Measurements from ENCODE around the gene CXorf49B.
"Not testable (repeated sequence)": the region's sequence is repeated elsewhere in the genome, so short reads cannot be mapped to it uniquely, and the experiment has no call there.

GRCh38 chrX:71783569-71784347 is 20.6 kb downstream of the CXorf49B start:
- TF ChIP-seq, protein P1, sequence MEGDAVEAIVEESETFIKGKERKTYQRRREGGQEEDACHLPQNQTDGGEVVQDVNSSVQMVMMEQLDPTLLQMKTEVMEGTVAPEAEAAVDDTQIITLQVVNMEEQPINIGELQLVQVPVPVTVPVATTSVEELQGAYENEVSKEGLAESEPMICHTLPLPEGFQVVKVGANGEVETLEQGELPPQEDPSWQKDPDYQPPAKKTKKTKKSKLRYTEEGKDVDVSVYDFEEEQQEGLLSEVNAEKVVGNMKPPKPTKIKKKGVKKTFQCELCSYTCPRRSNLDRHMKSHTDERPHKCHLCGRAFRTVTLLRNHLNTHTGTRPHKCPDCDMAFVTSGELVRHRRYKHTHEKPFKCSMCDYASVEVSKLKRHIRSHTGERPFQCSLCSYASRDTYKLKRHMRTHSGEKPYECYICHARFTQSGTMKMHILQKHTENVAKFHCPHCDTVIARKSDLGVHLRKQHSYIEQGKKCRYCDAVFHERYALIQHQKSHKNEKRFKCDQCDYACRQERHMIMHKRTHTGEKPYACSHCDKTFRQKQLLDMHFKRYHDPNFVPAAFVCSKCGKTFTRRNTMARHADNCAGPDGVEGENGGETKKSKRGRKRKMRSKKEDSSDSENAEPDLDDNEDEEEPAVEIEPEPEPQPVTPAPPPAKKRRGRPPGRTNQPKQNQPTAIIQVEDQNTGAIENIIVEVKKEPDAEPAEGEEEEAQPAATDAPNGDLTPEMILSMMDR (conservative IDR thresholded peaks at IDR 0.05), result not testable (repeated sequence)
- not testable (repeated sequence) for TF ChIP-seq ZFX (IDR thresholded peaks at IDR 0.05)
